Subcutaneous abdominal adipose tissue (tissue), 5 donors: Measurements from ENCODE around the gene VAC14.

ENCODE experiments used
- H3K27ac ChIP-seq: one replicate; pipeline ENCODE4 v1.7.0; 2013; ENCODE audit warnings: low read depth, mild to moderate bottlenecking, inconsistent platforms, low read length, moderate library complexity
- H3K27me3 ChIP-seq, 5 donors: one replicate each; pipeline ENCODE4 v1.7.0; 2013; ENCODE audit warnings: low read length in 5 of 5, inconsistent platforms in 1 of 5; ENCODE audit not compliant: control insufficient read depth in 5 of 5, insufficient read depth in 4 of 5
- H3K36me3 ChIP-seq, 5 donors: one replicate each; pipeline ENCODE4 v1.7.0; 2013; ENCODE audit warnings: low read length in 5 of 5; ENCODE audit not compliant: control insufficient read depth in 5 of 5, insufficient read depth in 5 of 5
- H3K4me1 ChIP-seq, 5 donors: one replicate each; pipeline ENCODE4 v1.7.0; 2013; ENCODE audit warnings: low read length in 5 of 5, mild to moderate bottlenecking in 3 of 5, moderate library complexity in 1 of 5; ENCODE audit not compliant: control insufficient read depth in 5 of 5, insufficient read depth in 5 of 5
- H3K4me3 ChIP-seq, 5 donors: one replicate each; pipeline ENCODE4 v1.7.0; 2013; ENCODE audit warnings: low read length in 5 of 5, low read depth in 1 of 5
- H3K9ac ChIP-seq, 5 donors: one replicate each; pipeline ENCODE4 v1.7.0; 2013; ENCODE audit warnings: low read length in 5 of 5, mild to moderate bottlenecking in 4 of 5, moderate library complexity in 3 of 5
- H3K9me3 ChIP-seq, 5 donors: one replicate each; pipeline ENCODE4 v1.7.0; 2013; ENCODE audit warnings: low read length in 5 of 5; ENCODE audit not compliant: control insufficient read depth in 5 of 5
- donor health status: healthy.
- donor health status: healthy.
- donor health status: healthy.
- donor health status: healthy.
- donor health status: healthy.

VAC14 gene

DNA sequence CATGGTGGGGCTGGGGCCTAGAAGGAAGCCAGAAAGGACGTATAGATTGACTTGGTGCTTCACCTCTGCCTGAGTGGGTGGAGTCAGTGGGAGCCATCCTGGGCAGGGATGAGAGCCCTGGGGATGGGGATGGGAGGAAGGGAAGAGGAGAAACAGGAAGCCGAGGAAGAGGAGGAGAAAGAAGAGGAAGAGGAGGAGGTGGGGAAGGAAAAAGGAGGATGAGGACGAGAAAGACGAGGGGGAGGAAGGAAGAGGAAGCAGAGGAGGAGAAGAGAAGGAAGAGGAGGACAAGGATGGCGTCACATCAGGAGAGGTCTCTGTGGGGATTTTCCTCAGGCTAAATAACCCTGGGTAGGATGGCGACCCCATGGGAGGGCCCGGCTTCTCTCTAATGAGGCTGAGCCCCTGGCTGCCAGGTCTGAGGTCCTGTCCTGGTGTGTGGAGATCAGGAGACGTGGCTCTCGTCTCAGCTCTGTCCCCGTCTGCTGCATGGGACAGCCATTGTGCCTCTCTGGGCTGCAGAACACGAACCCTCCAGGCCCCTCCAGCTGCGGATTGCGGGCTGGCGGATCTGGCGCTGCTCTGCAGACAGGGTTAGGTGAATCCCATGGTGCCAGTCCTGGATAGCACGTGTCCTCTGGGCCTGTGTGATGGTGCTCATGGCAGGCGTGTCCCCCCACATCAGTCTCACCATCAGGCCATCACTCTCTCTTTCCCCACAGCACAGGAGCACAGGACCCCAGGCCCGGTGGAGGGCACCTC lies 79.6 kb downstream of the VAC14 start:
- Histone ChIP-seq H3K4me1 (peaks cover 5 to 23% (median 15%) of the 10 kb centered on the region in 5 donors), H3K36me3 (peaks cover 0 to 28% (median 21%) of the 10 kb centered on the region in 5 donors), H3K9ac (no peak overlapping the region), H3K27ac (no peak overlapping the region), H3K4me3 (no peak overlapping the region), H3K27me3 (no peaks in the 10 kb centered on the region), H3K9me3 (peaks cover 0 to 2% (median 0%) of the 10 kb centered on the region in 5 donors)

GRCh38 chr16:70720425-70721201 lies 80.3 kb downstream of the VAC14 start:
- Histone ChIP-seq H3K27ac (no peak overlapping the region), H3K4me3 (no peak overlapping the region), H3K4me1 (peaks cover under 1 to 23% (median 12%) of the 10 kb centered on the region in 5 donors), H3K27me3 (no peaks in the 10 kb centered on the region), H3K9me3 (peaks cover 0 to 2% (median 0%) of the 10 kb centered on the region in 5 donors), H3K9ac (no peak overlapping the region), H3K36me3 (peaks cover 0 to 28% (median 21%) of the 10 kb centered on the region in 5 donors)

DNA sequence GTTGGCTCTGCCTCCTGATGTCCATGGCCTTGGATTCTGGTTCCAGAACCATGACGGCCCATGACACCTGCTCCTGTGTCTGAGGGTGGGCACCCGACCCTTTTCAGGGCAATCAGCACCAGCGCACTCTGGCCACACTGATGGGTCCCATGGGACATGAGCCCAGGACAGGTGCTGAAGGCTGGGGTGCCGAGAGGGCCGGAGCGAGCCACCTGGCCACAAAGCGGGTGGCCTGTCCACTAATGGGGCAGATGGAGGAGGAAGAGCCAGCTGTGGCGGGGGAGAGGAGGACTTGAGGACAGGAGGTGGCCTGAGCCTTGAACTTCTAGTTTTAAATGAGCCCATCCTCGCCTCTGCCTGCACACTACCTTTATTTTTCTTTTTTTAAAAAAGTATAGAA lies 83.9 kb downstream of the VAC14 start:
- peaks cover 0 to 24% (median 11%) of the 10 kb centered on the region in 5 donors for H3K4me1 ChIP-seq
- H3K36me3 ChIP-seq: peaks cover 0 to 30% (median 21%) of the 10 kb centered on the region in 5 donors
- H3K4me3 ChIP-seq: no peak overlapping the region
- H3K9me3 ChIP-seq: peaks cover 0 to 2% (median 0%) of the 10 kb centered on the region in 5 donors
- H3K27ac ChIP-seq: no peak overlapping the region
- no peak overlapping the region for H3K9ac ChIP-seq
- no peaks in the 10 kb centered on the region for H3K27me3 ChIP-seq

DNA sequence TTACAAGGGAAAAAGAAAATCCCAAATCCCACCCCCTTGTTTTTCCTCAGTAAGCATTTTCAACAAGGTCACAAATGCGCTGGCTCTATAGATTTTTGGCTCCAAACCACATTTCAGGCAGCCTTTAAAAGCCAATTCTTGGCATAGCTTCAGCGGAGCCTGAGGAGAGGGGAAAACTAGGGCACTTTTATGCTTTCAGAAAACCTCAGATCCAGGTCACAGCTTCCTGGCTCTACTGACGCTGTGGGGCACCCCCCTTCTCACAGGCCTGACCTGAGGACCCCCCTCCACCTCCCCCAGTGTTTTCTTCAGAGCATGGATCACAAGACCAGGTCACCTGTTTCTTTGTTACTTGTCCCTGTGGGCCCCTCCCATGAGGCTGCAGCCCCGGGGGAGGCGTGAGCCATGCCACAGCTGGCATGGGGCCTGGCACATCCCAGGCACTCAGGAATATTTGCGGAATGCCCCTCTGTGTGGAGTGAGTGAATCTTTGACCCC lies 85.0 kb downstream of the VAC14 start:
- Histone ChIP-seq H3K4me3 (no peak overlapping the region), H3K27ac (no peak overlapping the region), H3K4me1 (peaks cover 0 to 24% (median 11%) of the 10 kb centered on the region in 5 donors), H3K9me3 (peaks cover 0 to 2% (median 0%) of the 10 kb centered on the region in 5 donors), H3K27me3 (no peaks in the 10 kb centered on the region), H3K9ac (peak overlapping the region in 1 of 5 donors; percentile 35), H3K36me3 (peaks cover 0 to 18% (median 12%) of the 10 kb centered on the region in 5 donors)

DNA sequence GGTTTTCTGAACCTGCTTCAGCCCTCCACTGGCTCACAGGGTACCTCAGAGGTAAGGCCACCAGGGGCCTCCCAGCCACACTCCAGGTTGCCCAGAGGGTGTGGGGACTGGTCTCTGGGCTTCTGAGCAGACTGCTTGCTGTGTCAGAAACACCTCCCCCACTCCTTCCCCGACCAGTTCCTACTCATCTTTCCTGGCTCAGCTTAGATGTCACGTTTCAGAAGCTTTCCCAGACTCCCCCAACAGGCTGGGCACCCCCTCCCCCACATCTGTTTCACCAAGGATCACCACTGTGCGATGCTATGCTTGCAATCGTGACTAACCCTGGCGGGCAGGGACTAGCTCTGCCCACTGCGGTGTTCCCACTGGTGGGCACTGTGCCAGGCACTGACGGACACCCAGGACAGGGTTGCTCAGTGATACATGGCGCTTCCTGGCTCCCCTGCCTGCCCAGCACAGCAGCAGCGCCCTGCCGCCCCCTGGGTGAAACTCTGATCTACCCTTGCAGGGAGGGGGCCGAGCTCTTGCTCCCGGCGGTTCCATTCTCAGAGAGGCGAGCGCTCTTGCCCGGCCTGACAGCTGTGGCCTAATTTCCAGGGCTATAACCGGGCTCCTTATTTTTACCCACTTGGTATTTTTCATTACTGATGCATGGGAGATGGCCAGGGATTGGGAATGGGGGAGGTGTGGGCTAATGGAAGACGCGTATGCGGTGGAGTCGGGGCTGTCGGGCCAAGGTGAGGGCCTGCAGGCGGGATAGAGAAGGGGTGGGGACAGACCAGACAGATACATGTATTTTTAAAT lies 85.7 kb downstream of the VAC14 start:
- Histone ChIP-seq H3K36me3 (peaks cover 0 to 18% (median 7%) of the 10 kb centered on the region in 5 donors), H3K9ac (no peak overlapping the region), H3K27me3 (no peaks in the 10 kb centered on the region), H3K27ac (no peak overlapping the region), H3K9me3 (peaks cover 0 to 2% (median 0%) of the 10 kb centered on the region in 5 donors), H3K4me1 (peaks cover 0 to 24% (median 12%) of the 10 kb centered on the region in 5 donors), H3K4me3 (no peak overlapping the region)

GRCh38 chr16:70714581-70715054 lies 86.3 kb downstream of the VAC14 start:
- H3K27ac ChIP-seq: no peak overlapping the region
- no peak overlapping the region for H3K9ac ChIP-seq
- peaks cover 0 to 13% (median 3%) of the 10 kb centered on the region in 5 donors for H3K36me3 ChIP-seq
- H3K9me3 ChIP-seq: peaks cover 0 to 1% (median 0%) of the 10 kb centered on the region in 5 donors
- H3K4me3 ChIP-seq: no peak overlapping the region
- peaks cover 0 to 24% (median 12%) of the 10 kb centered on the region in 5 donors for H3K4me1 ChIP-seq
- no peaks in the 10 kb centered on the region for H3K27me3 ChIP-seq

- no peaks in the 10 kb centered on the region for H3K27me3 ChIP-seq
- H3K27ac ChIP-seq: no peak overlapping the region
- no peak overlapping the region for H3K4me3 ChIP-seq
- no peak overlapping the region for H3K9ac ChIP-seq
- H3K4me1 ChIP-seq: peaks cover 0 to 24% (median 19%) of the 10 kb centered on the region in 5 donors
- peaks cover 0 to 14% (median 2%) of the 10 kb centered on the region in 5 donors for H3K36me3 ChIP-seq
- no peaks in the 10 kb centered on the region for H3K9me3 ChIP-seq
These were observed 87.1 kb downstream of the VAC14 start for GRCh38 chr16:70713824-70714223.

DNA sequence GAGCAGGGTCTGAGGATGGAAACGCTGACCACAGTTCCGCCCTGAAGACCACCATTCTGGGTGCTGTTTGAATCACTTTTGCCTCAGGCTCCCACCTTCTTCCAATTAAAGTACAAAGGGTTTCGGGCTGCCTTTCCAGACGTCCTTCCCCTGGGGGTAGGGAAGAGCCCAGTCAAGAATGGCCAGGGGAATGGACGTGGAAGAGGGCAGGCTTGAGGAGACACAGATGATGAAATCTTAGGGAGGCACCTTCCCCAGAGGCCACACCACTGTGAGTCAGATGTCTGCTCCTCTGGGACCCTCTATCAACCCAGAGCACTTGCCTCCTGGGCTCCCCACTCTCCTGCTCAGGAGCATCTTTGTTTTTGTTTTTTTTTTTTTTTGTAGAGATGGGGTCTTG lies 87.6 kb downstream of the VAC14 start:
- peaks cover 0 to 27% (median 22%) of the 10 kb centered on the region in 5 donors for H3K4me1 ChIP-seq
- H3K36me3 ChIP-seq: peaks cover 0 to 19% (median 2%) of the 10 kb centered on the region in 5 donors
- no peaks in the 10 kb centered on the region for H3K9me3 ChIP-seq
- H3K27ac ChIP-seq: no peak overlapping the region
- H3K4me3 ChIP-seq: no peak overlapping the region
- no peaks in the 10 kb centered on the region for H3K27me3 ChIP-seq
- no peak overlapping the region for H3K9ac ChIP-seq

DNA sequence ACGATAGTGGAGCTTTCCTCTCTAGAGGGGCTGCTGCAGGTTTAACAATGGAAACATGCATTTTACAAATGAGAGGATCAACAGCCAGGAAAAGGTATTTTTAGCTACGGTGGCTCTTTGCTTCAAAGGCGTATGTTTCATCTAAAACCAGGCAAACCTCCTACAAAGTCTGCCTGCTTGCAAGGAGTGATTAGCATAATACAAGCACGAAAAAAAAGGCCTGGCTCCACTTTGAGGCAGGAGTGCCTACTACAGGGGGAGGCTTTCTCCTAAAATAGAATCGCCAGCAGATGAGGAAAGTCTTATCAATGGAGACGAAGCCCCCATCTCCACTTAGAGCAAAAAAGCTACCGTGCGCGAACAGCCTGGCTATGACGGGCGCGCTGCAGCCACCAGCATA lies 88.0 kb downstream of the VAC14 start:
- Histone ChIP-seq H3K27ac (no peak overlapping the region), H3K4me1 (peaks cover 0 to 28% (median 22%) of the 10 kb centered on the region in 5 donors), H3K27me3 (no peaks in the 10 kb centered on the region), H3K9ac (no peak overlapping the region), H3K36me3 (peaks cover 0 to 20% (median 2%) of the 10 kb centered on the region in 5 donors), H3K9me3 (no peaks in the 10 kb centered on the region), H3K4me3 (no peak overlapping the region)
